HUDEP-2 (cell line): ENCODE data around the gene POLRMT.

ENCODE experiments used
- DNase-seq, 76 experiments: peaks; one replicate each; lab custom pipeline; 2025; ENCODE audit not compliant: unreplicated experiment in 76 of 76; lab: John Stamatoyannopoulos, UW

The POLRMT gene

DNA sequence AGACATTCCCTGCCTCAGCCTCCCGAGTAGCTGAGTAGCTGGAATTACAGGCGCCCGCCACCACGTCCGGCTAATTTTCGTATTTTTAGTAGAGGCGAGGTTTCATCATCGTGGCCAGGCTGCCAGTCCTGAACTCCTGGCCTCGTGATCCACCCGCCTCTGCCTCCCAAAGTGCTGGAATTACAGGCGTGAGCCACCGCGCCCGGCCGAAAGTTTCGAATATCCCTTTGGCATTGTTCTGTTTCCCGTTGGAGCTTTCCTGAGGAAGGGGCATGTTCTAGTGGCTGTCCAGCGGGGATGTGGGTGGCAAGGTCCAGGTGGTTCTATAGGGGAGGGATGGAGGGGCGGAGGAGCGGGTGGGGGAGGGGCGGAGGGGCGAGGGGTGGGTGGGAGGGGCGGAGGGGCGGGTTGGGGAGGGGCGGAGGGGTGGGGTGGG, 63.1 kb downstream of the POLRMT start:
- DNase-seq: no peak

DNA sequence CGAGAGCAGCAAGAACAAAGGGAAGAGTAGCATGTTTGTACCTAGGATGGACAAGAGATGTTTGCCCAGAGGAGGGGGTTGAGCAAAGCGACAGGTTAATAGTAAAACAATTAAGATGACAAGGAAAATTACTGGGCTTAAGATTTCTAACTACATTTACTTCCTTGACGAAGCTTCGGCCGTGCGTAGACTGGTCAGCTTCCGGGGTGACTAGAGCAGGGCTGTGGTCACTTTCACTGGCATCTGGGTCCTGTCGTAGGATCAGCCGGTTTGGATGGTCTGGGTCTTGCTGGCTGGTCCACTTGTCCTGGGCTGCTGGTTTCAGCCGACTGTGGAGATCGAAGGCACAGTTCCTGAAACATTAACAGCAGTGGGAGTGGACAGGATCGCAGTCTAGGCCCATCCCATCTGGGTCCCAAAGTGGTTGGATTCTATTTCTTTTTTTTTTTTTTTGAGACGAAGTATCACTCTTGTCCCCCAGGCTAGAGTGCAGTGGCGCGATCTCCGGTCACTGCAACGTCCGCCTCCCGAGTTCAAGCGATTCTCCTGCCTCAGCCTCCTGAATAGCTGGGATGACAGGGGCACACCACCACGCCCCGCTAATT, 65.9 kb downstream of the POLRMT start:
- no peak for DNase-seq
